Choroid plexus epithelial cell (primary cell): ENCODE measurements around the gene OR6B3.
A peak's percentile ranks its signal among the peaks of the same experiment; 100 is the strongest.

ENCODE experiments used
- DNase-seq: peaks from one replicate; pipeline ENCODE4 v3.0.0-alpha.2; 2010; ENCODE audit warnings: low read depth
- H3K4me3 ChIP-seq: 2 replicates; pipeline ENCODE4 v1.5.1; 2011; ENCODE audit warnings: low read depth, mild to moderate bottlenecking, control low read depth, low read length, moderate library complexity
- CTCF ChIP-seq: conservative IDR thresholded peaks from 2 replicates; pipeline ENCODE4 v1.5.1; 2011; ENCODE audit warnings: low read depth, mild to moderate bottlenecking, control low read depth, inconsistent platforms, low read length, moderate library complexity

The OR6B3 gene

GRCh38 chr2:240053173-240054155 lies at the start of gene OR6B3:
Gene OR6B3, minus strand, starts transcription at chr2:240053521.
- DNase-seq, result no peak
- no peak within 1 kb of the TSS for H3K4me3 ChIP-seq
- TF ChIP-seq CTCF, result no peak

- no peak for DNase-seq
- no peak for TF ChIP-seq CTCF
- H3K4me3 ChIP-seq, result no peak overlapping the region
Measured at GRCh38 chr2:240098349-240098748, 45.0 kb upstream of the OR6B3 start.

GRCh38 chr2:240095556-240096523 lies 42.5 kb upstream of the OR6B3 start:
- no peak for TF ChIP-seq CTCF
- DNase-seq, result peak; percentile 5
- no peak overlapping the region for H3K4me3 ChIP-seq

GRCh38 chr2:240089306-240089705 lies 36.0 kb upstream of the OR6B3 start:
- TF ChIP-seq CTCF, result no peak
- no peak for DNase-seq
- H3K4me3 ChIP-seq, result no peak overlapping the region

- H3K4me3 ChIP-seq, result no peak overlapping the region
Measured at GRCh38 chr2:240086563-240086962, 33.2 kb upstream of the OR6B3 start.

GRCh38 chr2:240078631-240079030 lies 25.3 kb upstream of the OR6B3 start:
- no peak overlapping the region for H3K4me3 ChIP-seq
- DNase-seq, result no peak
- TF ChIP-seq CTCF, result no peak

More at GRCh38 chr2:240086563-240086962, 33.2 kb upstream of the OR6B3 start:
- no peak for TF ChIP-seq CTCF
- no peak for DNase-seq
